WTC11 (cell line): ENCODE results near the gene NUAK1.

Experiments used
- ATF1 ChIP-seq: sonication (generic); formaldehyde crosslinking; IDR thresholded peaks from 2 replicates; pipeline ENCODE4 v1.8.1; 2023; ENCODE audit warnings: mild to moderate bottlenecking, moderate library complexity, missing genetic modification reagents
- CREB1 ChIP-seq: sonication (generic); formaldehyde crosslinking; IDR thresholded peaks from 2 replicates; pipeline ENCODE4 v1.8.0; 2023; ENCODE audit warnings: mild to moderate bottlenecking, missing genetic modification reagents
- ELF4 ChIP-seq: sonication (generic); formaldehyde crosslinking; IDR thresholded peaks from 2 replicates; pipeline ENCODE4 v1.8.1; 2022; ENCODE audit warnings: low read depth, mild to moderate bottlenecking, moderate library complexity, missing genetic modification reagents
- GABPB1 ChIP-seq: sonication (generic); formaldehyde crosslinking; IDR thresholded peaks from 2 replicates; pipeline ENCODE4 v1.8.1; 2023; ENCODE audit warnings: mild to moderate bottlenecking, missing genetic modification reagents
- IRF2 ChIP-seq: sonication (generic); formaldehyde crosslinking; IDR thresholded peaks from 2 replicates; pipeline ENCODE4 v1.8.0; 2022; ENCODE audit warnings: low read depth, missing genetic modification reagents, borderline replicate concordance
- NR3C1 ChIP-seq: sonication (generic); formaldehyde crosslinking; conservative IDR thresholded peaks from 2 replicates; pipeline ENCODE4 v1.8.1; 2023; ENCODE audit warnings: low read depth, mild to moderate bottlenecking, missing genetic modification reagents
- ZNF138 ChIP-seq: sonication (generic); formaldehyde crosslinking; conservative IDR thresholded peaks from 2 replicates; pipeline ENCODE4 v1.8.1; 2022; ENCODE audit warnings: mild to moderate bottlenecking, moderate library complexity, missing genetic modification reagents
- ZNF232 ChIP-seq: sonication (generic); formaldehyde crosslinking; IDR thresholded peaks from 2 replicates; pipeline ENCODE4 v1.8.0; 2022; ENCODE audit warnings: mild to moderate bottlenecking, missing genetic modification reagents
- ZNF263 ChIP-seq: sonication (generic); formaldehyde crosslinking; IDR thresholded peaks from 2 replicates; pipeline ENCODE4 v1.8.1; 2022; ENCODE audit warnings: low read depth, mild to moderate bottlenecking, moderate library complexity, missing genetic modification reagents
- ZNF671 ChIP-seq: fragments of 250-450 bp; sonication (Bioruptor Pico); IDR thresholded peaks from 2 replicates; pipeline ENCODE4 v1.8.0; 2021; ENCODE audit warnings: mild to moderate bottlenecking
- TF ChIP-seq, protein P1 (sequence below): fragments of 200-600 bp; IDR thresholded peaks from 2 replicates; pipeline ENCODE4 v1.8.0; 2022; ENCODE audit warnings: antibody characterized with exemption
- TF ChIP-seq, protein P2 (sequence below): sonication (generic); formaldehyde crosslinking; IDR thresholded peaks from 2 replicates; pipeline ENCODE4 v1.8.0; 2022; ENCODE audit warnings: mild to moderate bottlenecking, missing genetic modification reagents
- TF ChIP-seq, protein P3 (sequence below): sonication (generic); formaldehyde crosslinking; IDR thresholded peaks from 2 replicates; pipeline ENCODE4 v1.8.0; 2022; ENCODE audit warnings: mild to moderate bottlenecking, missing genetic modification reagents

DNA sequence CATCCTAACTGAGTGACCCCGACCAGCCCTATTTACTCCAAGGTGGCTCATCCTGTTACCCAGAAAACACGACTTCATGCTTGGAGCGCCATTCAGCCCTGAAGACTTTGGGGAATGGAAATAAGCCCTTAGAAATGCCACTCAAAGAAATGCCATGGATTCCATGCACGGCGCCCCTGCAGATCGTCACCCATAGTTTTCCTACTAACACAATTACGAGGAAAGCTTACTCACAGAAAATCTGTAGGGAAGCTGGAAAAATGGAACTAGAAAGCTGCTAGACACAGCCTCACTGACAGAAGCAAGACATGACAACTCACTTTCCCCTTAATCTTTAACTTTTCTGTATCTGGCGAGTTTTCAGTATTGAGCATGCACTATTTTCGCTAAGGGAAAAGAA lies 19.5 kb downstream of the NUAK1 start:
- no peak for TF ChIP-seq ELF4 (CRISPR knock-in tag)
- TF ChIP-seq, protein P1, sequence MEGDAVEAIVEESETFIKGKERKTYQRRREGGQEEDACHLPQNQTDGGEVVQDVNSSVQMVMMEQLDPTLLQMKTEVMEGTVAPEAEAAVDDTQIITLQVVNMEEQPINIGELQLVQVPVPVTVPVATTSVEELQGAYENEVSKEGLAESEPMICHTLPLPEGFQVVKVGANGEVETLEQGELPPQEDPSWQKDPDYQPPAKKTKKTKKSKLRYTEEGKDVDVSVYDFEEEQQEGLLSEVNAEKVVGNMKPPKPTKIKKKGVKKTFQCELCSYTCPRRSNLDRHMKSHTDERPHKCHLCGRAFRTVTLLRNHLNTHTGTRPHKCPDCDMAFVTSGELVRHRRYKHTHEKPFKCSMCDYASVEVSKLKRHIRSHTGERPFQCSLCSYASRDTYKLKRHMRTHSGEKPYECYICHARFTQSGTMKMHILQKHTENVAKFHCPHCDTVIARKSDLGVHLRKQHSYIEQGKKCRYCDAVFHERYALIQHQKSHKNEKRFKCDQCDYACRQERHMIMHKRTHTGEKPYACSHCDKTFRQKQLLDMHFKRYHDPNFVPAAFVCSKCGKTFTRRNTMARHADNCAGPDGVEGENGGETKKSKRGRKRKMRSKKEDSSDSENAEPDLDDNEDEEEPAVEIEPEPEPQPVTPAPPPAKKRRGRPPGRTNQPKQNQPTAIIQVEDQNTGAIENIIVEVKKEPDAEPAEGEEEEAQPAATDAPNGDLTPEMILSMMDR: no peak
- no peak for TF ChIP-seq NR3C1 (CRISPR knock-in tag)
- no peak for TF ChIP-seq ZNF232 (CRISPR knock-in tag)
- no peak for TF ChIP-seq IRF2 (CRISPR knock-in tag)
- no peak for TF ChIP-seq GABPB1 (CRISPR knock-in tag)
- no peak for TF ChIP-seq ZNF263 (CRISPR knock-in tag)
- TF ChIP-seq ATF1: no peak
- TF ChIP-seq, protein P2, sequence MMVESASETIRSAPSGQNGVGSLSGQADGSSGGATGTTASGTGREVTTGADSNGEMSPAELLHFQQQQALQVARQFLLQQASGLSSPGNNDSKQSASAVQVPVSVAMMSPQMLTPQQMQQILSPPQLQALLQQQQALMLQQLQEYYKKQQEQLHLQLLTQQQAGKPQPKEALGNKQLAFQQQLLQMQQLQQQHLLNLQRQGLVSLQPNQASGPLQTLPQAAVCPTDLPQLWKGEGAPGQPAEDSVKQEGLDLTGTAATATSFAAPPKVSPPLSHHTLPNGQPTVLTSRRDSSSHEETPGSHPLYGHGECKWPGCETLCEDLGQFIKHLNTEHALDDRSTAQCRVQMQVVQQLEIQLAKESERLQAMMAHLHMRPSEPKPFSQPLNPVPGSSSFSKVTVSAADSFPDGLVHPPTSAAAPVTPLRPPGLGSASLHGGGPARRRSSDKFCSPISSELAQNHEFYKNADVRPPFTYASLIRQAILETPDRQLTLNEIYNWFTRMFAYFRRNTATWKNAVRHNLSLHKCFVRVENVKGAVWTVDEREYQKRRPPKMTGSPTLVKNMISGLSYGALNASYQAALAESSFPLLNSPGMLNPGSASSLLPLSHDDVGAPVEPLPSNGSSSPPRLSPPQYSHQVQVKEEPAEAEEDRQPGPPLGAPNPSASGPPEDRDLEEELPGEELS (CRISPR knock-in tag): no peak
- TF ChIP-seq, protein P3, sequence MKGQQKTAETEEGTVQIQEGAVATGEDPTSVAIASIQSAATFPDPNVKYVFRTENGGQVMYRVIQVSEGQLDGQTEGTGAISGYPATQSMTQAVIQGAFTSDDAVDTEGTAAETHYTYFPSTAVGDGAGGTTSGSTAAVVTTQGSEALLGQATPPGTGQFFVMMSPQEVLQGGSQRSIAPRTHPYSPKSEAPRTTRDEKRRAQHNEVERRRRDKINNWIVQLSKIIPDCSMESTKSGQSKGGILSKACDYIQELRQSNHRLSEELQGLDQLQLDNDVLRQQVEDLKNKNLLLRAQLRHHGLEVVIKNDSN: no peak
- no peak for TF ChIP-seq CREB1 (CRISPR knock-in tag)
- TF ChIP-seq ZNF671: no peak
- TF ChIP-seq ZNF138 (CRISPR knock-in tag): no peak
